AG09319 (cell line): Measurements from ENCODE around the gene TMEM201.
"Not testable (repeated sequence)": the region's sequence is repeated elsewhere in the genome, so short reads cannot be mapped to it uniquely, and the experiment has no call there.

Experiments
- DNase-seq: peaks from one replicate; pipeline ENCODE4 v3.0.0-alpha.2; 2010; ENCODE audit warnings: low read depth; ENCODE audit errors: extremely low read depth
- TF ChIP-seq, protein P1 (sequence below): IDR thresholded peaks from 2 replicates; pipeline ENCODE4 v1.5.1; 2011; ENCODE audit warnings: low read depth, mild to moderate bottlenecking, inconsistent platforms, low read length, moderate library complexity

Gene TMEM201

DNA sequence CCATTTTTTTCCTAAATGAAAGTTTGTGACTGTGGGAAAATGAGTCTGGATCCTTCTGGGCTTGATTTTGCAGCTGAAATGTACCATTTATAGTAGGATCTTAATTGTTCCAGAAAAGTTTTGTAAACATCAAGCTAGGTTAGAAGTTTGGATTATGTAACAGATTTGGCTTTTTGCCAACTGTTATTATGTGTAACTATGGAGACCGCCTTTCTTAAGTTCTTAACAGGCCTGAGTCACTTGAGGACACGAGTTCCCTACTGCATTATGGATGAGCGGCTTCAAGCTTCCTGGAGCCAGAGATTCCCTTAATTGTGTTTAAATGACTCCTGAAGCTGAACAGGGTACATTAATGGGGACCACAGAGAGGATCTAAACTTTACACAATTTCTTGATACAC lies 27.3 kb upstream of the TMEM201 start:
- peak; percentile 81 for DNase-seq

DNA sequence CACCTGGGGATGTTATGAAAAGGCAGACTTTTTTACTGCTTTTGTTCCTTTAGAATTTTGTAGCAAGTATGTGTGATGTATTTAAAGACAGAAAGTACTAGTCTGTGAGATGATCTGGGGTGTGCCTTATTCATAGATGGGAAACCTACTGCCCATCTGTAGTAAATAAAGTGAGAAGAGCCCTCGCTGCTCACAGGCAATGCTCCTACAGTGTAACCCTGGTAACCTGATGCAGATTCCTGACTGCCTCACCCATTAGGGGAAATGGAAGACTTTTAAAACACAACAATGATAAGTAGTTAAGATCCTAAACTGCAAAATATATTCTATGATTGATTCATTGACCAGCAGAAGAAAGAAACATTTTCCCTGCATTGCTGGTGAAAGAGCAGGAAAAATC lies 19.4 kb upstream of the TMEM201 start:
- TF ChIP-seq, protein P1, sequence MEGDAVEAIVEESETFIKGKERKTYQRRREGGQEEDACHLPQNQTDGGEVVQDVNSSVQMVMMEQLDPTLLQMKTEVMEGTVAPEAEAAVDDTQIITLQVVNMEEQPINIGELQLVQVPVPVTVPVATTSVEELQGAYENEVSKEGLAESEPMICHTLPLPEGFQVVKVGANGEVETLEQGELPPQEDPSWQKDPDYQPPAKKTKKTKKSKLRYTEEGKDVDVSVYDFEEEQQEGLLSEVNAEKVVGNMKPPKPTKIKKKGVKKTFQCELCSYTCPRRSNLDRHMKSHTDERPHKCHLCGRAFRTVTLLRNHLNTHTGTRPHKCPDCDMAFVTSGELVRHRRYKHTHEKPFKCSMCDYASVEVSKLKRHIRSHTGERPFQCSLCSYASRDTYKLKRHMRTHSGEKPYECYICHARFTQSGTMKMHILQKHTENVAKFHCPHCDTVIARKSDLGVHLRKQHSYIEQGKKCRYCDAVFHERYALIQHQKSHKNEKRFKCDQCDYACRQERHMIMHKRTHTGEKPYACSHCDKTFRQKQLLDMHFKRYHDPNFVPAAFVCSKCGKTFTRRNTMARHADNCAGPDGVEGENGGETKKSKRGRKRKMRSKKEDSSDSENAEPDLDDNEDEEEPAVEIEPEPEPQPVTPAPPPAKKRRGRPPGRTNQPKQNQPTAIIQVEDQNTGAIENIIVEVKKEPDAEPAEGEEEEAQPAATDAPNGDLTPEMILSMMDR, result no peak
- DNase-seq, result no peak

More for the DNA sequence above, 27.3 kb upstream of the TMEM201 start:
- TF ChIP-seq, protein P1, result no peak

DNA sequence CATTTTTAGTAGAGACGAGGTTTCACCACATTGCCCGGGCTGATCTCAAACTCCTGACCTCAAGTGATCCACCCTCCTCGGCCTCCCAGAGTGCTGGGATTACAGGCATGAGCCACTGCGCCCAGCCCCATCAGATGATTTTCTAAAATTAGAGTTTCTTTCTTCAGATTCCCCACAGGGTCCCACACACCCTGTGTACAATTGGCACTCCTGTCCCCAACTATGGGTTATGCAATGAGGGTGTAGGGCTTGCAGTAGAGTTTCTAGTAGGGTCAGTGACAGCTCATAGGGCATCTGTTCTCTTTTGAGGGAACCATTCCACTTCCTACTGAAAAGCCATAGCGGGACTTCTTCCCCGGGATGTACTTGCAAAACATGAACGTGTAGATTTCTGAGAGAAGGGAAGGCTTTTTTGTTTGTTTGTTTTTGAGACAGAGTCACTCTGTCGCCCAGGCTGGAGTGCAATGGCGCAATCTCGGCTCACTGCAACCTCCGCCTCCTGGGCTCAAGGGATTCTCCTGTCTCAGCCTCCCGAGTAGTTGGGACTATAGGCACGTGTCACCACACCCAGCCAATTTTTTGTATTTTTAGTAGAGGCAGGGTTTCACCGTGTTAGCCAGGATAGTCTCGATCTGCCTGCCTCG lies 17.7 kb upstream of the TMEM201 start:
- not testable (repeated sequence) for DNase-seq

DNA sequence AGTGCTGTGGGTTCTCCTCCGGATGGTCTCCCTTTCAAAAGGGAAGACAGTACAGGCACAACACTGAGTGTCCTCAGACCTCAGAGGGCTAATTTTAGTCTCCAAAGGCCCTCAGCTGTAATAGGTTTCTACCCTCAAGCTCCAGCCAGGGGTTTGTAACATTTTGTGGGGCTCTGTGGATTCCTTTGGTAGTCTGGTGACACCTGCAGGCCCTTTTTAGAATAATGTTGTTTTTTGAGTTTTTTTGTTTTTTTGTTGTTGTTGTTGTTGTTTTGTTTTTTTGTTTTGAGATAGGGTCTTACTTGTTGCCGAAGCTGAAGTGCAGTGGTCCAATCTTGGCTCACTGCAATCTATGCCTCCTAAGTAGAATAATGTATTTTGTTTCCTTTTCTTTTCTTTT lies 15.0 kb upstream of the TMEM201 start:
- no peak for DNase-seq
- TF ChIP-seq, protein P1, result peak; percentile 36

DNA sequence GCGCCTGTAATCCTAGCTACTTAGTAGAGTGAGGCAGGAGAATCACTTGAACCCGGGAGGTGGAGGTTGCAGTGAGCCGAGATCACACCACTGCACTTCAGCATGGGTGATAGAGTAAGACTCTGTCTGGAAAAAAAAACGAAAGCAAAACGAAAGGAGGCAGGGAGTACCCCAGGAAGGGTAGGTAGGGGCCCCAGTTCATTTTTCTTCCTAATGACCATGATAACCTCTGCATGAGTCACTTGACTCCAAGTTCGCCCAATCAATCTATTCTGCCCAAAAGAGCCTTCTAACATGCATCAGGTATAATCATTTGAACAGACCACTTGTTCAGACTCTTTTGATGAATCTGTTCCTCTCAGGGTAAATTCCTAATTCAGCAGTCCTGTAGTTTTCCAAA lies 13.2 kb upstream of the TMEM201 start:
- TF ChIP-seq, protein P1, result no peak

DNA sequence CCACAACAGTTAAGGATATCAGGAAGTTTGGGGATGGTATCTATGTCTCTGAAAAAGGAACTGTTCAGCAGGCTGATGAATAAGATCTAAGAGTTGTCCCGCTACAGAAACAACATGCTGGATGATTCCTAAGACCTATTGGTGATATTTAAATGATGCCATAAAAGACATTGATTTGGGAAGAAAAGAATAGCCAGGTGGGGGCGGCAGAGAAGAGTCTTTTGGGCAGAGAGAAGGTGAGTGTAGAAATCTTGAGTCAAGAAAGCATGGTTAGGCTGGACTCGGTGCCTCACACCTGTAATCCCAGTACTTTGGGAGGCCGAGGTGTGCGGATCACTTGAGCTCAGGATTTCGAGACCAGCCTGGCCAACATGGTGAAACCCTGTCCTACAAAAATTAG lies 11.8 kb upstream of the TMEM201 start:
- TF ChIP-seq, protein P1, result no peak

More for the DNA sequence above, 13.2 kb upstream of the TMEM201 start:
- no peak for DNase-seq

DNA sequence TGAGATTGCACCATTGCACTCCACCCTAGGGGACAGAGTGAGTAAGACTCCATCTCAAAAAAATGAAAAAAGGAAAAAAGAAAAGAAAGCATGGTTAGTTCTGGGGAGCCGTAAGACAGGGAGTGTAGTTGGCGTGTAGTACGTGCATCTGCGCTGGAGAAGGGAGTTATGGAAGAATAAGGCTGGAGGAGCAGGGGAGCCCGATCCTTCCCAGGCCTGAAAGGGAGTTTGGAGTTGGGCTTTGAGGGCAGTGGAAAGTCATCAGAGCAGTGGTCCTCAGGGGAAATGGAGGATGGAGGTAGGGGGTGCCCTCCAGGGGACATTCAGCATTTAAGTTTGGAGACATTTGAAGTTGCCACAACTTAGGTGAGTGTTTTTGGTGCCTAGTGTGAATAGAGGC lies 11.3 kb upstream of the TMEM201 start:
- no peak for DNase-seq
- TF ChIP-seq, protein P1, result no peak

More for the DNA sequence above, 11.8 kb upstream of the TMEM201 start:
- no peak for DNase-seq

DNA sequence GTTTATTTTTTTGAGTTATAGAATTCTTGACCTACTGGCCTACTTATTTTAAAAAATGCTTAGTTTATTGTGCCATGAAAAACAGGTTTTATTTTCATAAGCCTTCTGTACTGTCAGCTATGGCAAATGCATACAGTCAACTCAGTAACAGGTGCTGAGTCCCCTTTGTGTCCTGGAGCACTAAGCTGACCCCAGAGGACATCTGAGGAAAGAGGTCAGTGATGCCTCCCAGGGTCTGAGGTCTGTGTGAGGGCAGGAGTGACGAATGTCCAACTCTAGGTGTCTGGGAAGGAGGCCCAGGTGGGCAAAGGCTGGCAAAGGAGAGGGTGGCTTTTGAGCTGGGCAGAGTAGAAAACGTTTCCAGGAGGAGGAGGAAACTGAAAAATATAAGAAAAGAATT lies 7.8 kb upstream of the TMEM201 start:
- TF ChIP-seq, protein P1, result no peak
- DNase-seq, result no peak
